Neural progenitor cell (in vitro differentiated cells): ENCODE measurements around the gene SPATA25.

Experiments
- EZH2 ChIP-seq: fragments of 200-600 bp; sonication (generic); IDR thresholded peaks from 2 replicates; pipeline ENCODE4 v1.6.1; 2017; ENCODE audit warnings: antibody characterized with exemption, mild to moderate bottlenecking, moderate library complexity
- EZH2phosphoT487 ChIP-seq: fragments of 200-600 bp; sonication (generic); IDR thresholded peaks from 2 replicates; pipeline ENCODE4 v1.6.1; 2017; ENCODE audit warnings: antibody characterized with exemption
- TF ChIP-seq, protein P1 (sequence below): fragments of 200-600 bp; sonication (generic); IDR thresholded peaks from 2 replicates; pipeline ENCODE4 v1.5.1; 2017; ENCODE audit warnings: antibody characterized with exemption, mild to moderate bottlenecking

DNA sequence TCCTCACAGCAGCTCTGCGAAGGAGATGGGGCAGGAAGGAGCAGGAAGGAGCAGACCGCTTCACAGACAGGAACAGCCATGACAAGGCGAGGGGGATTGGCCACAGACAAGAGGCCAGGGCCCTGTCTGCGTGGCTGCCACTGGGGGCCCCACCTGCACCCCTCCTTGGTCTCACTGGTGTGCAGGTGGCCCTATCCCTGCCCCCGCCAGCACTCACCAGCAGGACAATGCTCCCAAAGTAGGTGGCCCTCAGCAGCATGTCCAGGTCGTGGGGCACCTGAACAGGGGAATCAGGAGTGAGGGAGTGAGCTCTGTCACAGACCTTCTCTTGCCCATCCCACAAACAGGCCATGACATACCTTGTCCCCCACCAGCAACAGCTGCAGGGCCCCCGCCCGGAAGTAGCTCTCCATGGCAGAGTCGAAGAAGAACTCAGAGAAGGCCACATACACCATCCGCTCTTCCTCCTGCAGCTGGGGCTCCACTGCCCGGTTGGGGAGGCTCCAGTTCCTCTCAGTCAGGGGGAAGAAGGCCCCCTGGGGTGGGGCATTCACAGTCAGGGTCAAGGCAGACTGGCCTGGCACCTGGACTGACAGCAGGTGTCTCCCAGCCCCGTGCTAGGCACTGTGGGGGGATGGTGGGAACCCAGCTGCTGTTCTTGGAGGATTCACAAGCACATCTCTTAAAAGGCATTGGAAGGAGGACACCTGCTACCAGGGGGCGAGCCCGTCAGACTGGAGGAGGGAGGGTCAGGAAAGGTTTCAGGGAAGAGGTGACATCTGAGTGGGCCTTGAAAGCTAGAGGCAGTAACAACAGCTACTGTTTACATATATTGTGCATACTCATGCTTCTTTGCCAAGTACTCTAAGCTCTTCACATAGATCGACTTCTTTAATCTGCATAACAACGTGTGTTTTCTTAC is 17.4 kb upstream of the SPATA25 start:
- TF ChIP-seq, protein P1, sequence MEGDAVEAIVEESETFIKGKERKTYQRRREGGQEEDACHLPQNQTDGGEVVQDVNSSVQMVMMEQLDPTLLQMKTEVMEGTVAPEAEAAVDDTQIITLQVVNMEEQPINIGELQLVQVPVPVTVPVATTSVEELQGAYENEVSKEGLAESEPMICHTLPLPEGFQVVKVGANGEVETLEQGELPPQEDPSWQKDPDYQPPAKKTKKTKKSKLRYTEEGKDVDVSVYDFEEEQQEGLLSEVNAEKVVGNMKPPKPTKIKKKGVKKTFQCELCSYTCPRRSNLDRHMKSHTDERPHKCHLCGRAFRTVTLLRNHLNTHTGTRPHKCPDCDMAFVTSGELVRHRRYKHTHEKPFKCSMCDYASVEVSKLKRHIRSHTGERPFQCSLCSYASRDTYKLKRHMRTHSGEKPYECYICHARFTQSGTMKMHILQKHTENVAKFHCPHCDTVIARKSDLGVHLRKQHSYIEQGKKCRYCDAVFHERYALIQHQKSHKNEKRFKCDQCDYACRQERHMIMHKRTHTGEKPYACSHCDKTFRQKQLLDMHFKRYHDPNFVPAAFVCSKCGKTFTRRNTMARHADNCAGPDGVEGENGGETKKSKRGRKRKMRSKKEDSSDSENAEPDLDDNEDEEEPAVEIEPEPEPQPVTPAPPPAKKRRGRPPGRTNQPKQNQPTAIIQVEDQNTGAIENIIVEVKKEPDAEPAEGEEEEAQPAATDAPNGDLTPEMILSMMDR, result no peak
- TF ChIP-seq EZH2phosphoT487 (no peak), EZH2 (no peak)
